Spleen (tissue), 11 donors: ENCODE measurements around the gene RHBDD1. TPM values are rescaled to one million over a fixed set of nuclear protein-coding genes. Genes with fewer than 3 reads are reported as not detected.

Source experiments
- DNase-seq: peaks from one replicate; pipeline ENCODE4 v3.0.0-alpha.2; 2020
- H3K27ac ChIP-seq, 8 donors: fragments of 200-600 bp; sonication (generic) in 7 of 8; 1 replicate in 4 of 8; 2 replicates in 4 of 8; pipeline versions ENCODE4 v1.5.0 to v1.8.0; 2016 to 2021; ENCODE audit warnings: inconsistent platforms in 4 of 8, mild to moderate bottlenecking in 4 of 8, moderate library complexity in 1 of 8
- H3K27me3 ChIP-seq, 7 donors: fragments of 200-600 bp; sonication (generic) in 6 of 7; replicated peaks in 1 of 7; 1 replicate in 4 of 7; 2 replicates in 3 of 7; pipeline versions ENCODE4 v1.5.0 to v1.8.0; 2016 to 2021; ENCODE audit warnings: inconsistent platforms in 3 of 7, mild to moderate bottlenecking in 1 of 7
- H3K36me3 ChIP-seq, 6 donors: fragments of 200-600 bp; sonication (generic) in 5 of 6; 1 replicate in 4 of 6; 2 replicates in 2 of 6; pipeline versions ENCODE4 v1.5.0 to v1.8.0; 2016 to 2021; ENCODE audit warnings: inconsistent platforms in 2 of 6
- H3K4me1 ChIP-seq, 6 donors: fragments of 200-600 bp; sonication (generic) in 5 of 6; 1 replicate in 3 of 6; 2 replicates in 3 of 6; pipeline versions ENCODE4 v1.5.0 to v1.8.0; 2016 to 2021; ENCODE audit warnings: inconsistent platforms in 3 of 6
- H3K4me3 ChIP-seq, 8 donors: fragments of 200-600 bp; sonication (generic) in 7 of 8; 1 replicate in 4 of 8; 2 replicates in 4 of 8; pipeline versions ENCODE4 v1.5.0 to v1.8.0; 2016 to 2021; ENCODE audit warnings: inconsistent platforms in 4 of 8, mild to moderate bottlenecking in 4 of 8, moderate library complexity in 2 of 8
- H3K9me3 ChIP-seq, 8 donors: fragments of 200-600 bp; sonication (generic) in 7 of 8; 1 replicate in 4 of 8; 2 replicates in 4 of 8; pipeline versions ENCODE4 v1.5.0 to v1.8.0; 2016 to 2021; ENCODE audit warnings: inconsistent platforms in 4 of 8
- POLR2A ChIP-seq, 3 donors: fragments of 450-650 bp; IDR thresholded peaks; one replicate each; pipeline ENCODE4 v1.5.1; 2017; ENCODE audit warnings: antibody characterized with exemption in 3 of 3, mild to moderate bottlenecking in 1 of 3
- POLR2AphosphoS5 ChIP-seq, 3 donors: sonication (generic); formaldehyde crosslinking; IDR thresholded peaks; one replicate each; pipeline ENCODE4 v1.5.1; 2017; ENCODE audit warnings: antibody characterized with exemption in 3 of 3
- WGBS, 5 donors: extraction: QIAGEN DNeasy Blood & Tissue Kit in 3 of 5; methylation state at CpG; one replicate each; pipeline versions ENCODE4 v1.1.5 to v1.1.7; 2013 to 2018; 5-methylcytosine and 5-hydroxymethylcytosine counted together
- intact Hi-C: fragments of 100-400 bp; cut with DNase I; formaldehyde crosslinking; loops from one replicate; pipeline ENCODE4 v1.15.0; 2023; ENCODE audit warnings: low total_unique reads
- polyA plus RNA-seq, 3 donors: library from polyadenylated mRNA; stranded (reverse); fragments of 200-250 nt; gene quantifications; one replicate each; pipeline ENCODE4 v1.2.1, GENCODE V29; 2013
- total RNA-seq, 7 donors: library from RNA; depleted of rRNA in 3 of 7; stranded (reverse); fragments of >200 nt in 3 of 7; fragmentation: NEBNext Ultra II Directional in 4 of 7; extraction: Animal tissue kit (Norgen Biotek cat#: 25700) in 4 of 7; gene quantifications; one replicate each; pipeline versions ENCODE4 v1.1.0 to v1.2.1, GENCODE V29; 2016 to 2021
- TF ChIP-seq, protein P1 (sequence below), 11 experiments: fragments of 200-600 bp in 7 of 11; fragments of 450-650 bp in 4 of 11; sonication (generic) in 4 of 11; IDR thresholded peaks in 8 of 11; conservative IDR thresholded peaks in 3 of 11; 1 replicate in 7 of 11; 2 replicates in 4 of 11; pipeline versions ENCODE4 v1.4.0 to v1.8.0; 2016 to 2021; ENCODE audit warnings: antibody characterized with exemption in 11 of 11, inconsistent platforms in 4 of 11, mild to moderate bottlenecking in 1 of 11
- donor health status: healthy with polysubstance abuse.
- donor health status: DM: no; HTN: no; CAD: no; lungs with moderate emphysema.
- donor health status: DM: no; HTN: no; CAD: no.
- donor health status: Bipolar disorder and iron deficiency.
- donor health status: healthy.
- donor health status: DM: no; HTN: no; CAD: no.
- donor health status: DM: yes; HTN: yes; CAD: no.

RHBDD1 gene
- total and polyA plus RNA-seq, 10 donors = 6.1 to 67.5 (median 32.8) TPM

DNA sequence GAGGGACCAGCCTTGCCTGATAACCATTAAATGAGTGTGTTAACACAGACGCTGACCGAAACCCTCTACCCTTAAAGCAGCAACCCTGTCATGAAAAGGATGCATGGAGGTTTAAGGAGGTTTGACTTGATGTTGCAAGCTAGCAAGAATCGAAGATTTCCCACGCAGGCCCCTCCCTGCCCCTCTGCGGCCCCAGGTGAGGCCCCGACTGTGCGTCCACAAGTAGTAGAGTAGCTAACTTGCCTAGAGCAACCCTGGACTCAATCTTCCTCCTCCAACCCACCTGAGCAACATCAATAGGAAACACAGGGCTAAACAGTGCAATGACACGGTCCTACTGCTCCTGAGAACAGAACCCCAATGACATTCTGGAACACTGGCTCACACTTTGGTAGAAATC lies 178.0 kb downstream of the RHBDD1 start:
- intact Hi-C loops = no loop called here
- Histone ChIP-seq H3K36me3 (no peaks in the 10 kb centered on the region), H3K4me1 (no peaks in the 10 kb centered on the region), H3K9me3 (no peaks in the 10 kb centered on the region), H3K4me3 (no peak overlapping the region), H3K27me3 (no peaks in the 10 kb centered on the region), H3K27ac (no peak overlapping the region)
- no peak for TF ChIP-seq POLR2AphosphoS5 (IDR thresholded peaks at IDR 0.05)
- TF ChIP-seq, protein P1, sequence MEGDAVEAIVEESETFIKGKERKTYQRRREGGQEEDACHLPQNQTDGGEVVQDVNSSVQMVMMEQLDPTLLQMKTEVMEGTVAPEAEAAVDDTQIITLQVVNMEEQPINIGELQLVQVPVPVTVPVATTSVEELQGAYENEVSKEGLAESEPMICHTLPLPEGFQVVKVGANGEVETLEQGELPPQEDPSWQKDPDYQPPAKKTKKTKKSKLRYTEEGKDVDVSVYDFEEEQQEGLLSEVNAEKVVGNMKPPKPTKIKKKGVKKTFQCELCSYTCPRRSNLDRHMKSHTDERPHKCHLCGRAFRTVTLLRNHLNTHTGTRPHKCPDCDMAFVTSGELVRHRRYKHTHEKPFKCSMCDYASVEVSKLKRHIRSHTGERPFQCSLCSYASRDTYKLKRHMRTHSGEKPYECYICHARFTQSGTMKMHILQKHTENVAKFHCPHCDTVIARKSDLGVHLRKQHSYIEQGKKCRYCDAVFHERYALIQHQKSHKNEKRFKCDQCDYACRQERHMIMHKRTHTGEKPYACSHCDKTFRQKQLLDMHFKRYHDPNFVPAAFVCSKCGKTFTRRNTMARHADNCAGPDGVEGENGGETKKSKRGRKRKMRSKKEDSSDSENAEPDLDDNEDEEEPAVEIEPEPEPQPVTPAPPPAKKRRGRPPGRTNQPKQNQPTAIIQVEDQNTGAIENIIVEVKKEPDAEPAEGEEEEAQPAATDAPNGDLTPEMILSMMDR (IDR thresholded peaks at IDR 0.05 in 8 of 11, conservative IDR thresholded peaks at IDR 0.05 in 3 of 11) = no peak
- no peak for TF ChIP-seq POLR2A (IDR thresholded peaks at IDR 0.05)
- no peak for DNase-seq
- 85 to 92% (median 87%) methylated on average over 8 of the region's 8 CpGs for WGBS, 5 donors

DNA sequence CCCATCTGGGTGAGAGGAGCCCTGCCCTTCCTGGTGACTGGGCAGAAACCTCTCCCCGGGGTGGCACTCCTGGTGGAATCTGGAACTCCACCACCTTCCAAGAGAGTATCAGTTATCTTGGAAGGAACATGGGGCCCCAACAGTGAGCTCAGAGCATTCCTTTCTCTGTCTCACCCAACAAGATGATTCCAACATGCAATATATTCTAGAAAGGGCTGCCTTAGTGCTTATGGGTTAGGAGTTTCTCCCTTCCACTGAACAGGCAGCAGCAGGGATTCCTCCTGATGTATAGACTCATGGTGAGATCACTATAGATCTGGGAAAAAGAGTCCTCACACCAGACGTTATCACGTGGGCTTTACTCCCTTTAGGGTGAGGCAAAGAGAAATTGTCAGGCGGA lies 181.0 kb downstream of the RHBDD1 start:
- intact Hi-C loops = no loop called here
- DNase-seq = no peak
- 50 to 71% (median 62%) methylated on average over 4 of the region's 4 CpGs for WGBS, 5 donors

DNA sequence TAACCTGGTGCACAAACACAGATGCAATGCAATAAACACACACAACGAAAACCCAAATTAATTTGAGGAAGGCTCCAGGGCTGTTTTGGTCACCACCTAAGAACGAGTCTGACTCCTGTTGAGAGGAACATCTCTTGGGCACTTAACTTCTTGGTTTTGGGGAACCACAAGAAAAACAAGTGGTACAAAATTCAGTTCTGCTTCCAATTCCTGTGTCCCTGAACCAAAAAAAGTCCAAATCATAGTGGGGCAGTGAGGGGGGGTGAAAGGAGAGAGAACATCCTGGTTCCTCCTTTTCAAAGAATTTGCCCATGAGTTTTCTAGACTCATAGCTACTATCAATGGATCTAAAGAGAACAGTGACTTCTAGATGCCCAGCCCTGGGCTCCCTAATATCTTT lies 184.6 kb downstream of the RHBDD1 start:
- intact Hi-C loops = no loop called here
- Histone ChIP-seq H3K9me3 (no peaks in the 10 kb centered on the region), H3K36me3 (peaks cover 0 to 5% (median 0%) of the 10 kb centered on the region in 6 donors), H3K4me3 (no peak overlapping the region), H3K27ac (no peak overlapping the region), H3K4me1 (no peaks in the 10 kb centered on the region), H3K27me3 (no peaks in the 10 kb centered on the region)
- TF ChIP-seq POLR2A (IDR thresholded peaks at IDR 0.05) = no peak
- no peak for TF ChIP-seq POLR2AphosphoS5 (IDR thresholded peaks at IDR 0.05)
- TF ChIP-seq, protein P1 (IDR thresholded peaks at IDR 0.05 in 8 of 11, conservative IDR thresholded peaks at IDR 0.05 in 3 of 11) = no peak
- WGBS, 5 donors = 55 to 67% (median 63%) methylated on average over 2 of the region's 2 CpGs
- no peak for DNase-seq

More for the DNA sequence above, 181.0 kb downstream of the RHBDD1 start:
- H3K36me3 ChIP-seq = peaks cover 0 to under 1% (median 0%) of the 10 kb centered on the region in 6 donors
- H3K27ac ChIP-seq = no peak overlapping the region
- H3K27me3 ChIP-seq = no peaks in the 10 kb centered on the region
- H3K4me1 ChIP-seq = no peaks in the 10 kb centered on the region
- H3K9me3 ChIP-seq = no peaks in the 10 kb centered on the region
- no peak overlapping the region for H3K4me3 ChIP-seq
- TF ChIP-seq, protein P1 (IDR thresholded peaks at IDR 0.05 in 8 of 11, conservative IDR thresholded peaks at IDR 0.05 in 3 of 11) = no peak
- TF ChIP-seq POLR2AphosphoS5 (IDR thresholded peaks at IDR 0.05) (no peak), POLR2A (IDR thresholded peaks at IDR 0.05) (no peak)

DNA sequence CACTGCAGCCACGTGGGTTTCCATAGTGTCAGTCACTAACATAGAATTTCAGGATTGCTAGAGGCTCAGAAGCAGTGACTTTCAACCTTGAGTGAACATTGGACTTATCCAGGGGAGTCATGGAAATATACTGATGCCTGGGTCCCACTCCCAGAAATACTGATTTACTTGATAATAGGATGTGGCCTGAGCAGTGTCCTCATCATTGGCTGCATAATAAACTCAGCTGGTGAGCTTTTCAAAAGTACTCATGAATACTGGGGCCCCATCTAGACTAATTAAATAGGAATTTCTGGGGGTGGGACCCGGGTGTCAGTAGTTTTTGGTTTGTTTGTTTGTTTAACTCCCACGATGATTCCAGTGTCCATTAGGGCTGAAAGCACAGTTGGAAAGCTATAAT lies 186.8 kb downstream of the RHBDD1 start:
- TF ChIP-seq POLR2A (IDR thresholded peaks at IDR 0.05) = no peak
- TF ChIP-seq, protein P1 (IDR thresholded peaks at IDR 0.05 in 8 of 11, conservative IDR thresholded peaks at IDR 0.05 in 3 of 11) = no peak
- no peak for TF ChIP-seq POLR2AphosphoS5 (IDR thresholded peaks at IDR 0.05)
- Histone ChIP-seq H3K4me3 (no peak overlapping the region), H3K4me1 (no peaks in the 10 kb centered on the region), H3K27me3 (no peaks in the 10 kb centered on the region), H3K27ac (no peak overlapping the region), H3K9me3 (no peaks in the 10 kb centered on the region), H3K36me3 (peaks cover 0 to 5% (median 0%) of the 10 kb centered on the region in 6 donors)
- intact Hi-C loops = no loop called here
- no peak for DNase-seq
- WGBS, 5 donors = 58 to 66% (median 62%) methylated on average over 3 of the region's 3 CpGs
